SK-N-MC (cell line): Measurements from ENCODE around the gene AFF1.

Experiments
- EZH2 ChIP-seq: fragments of 200-600 bp; sonication (generic); IDR thresholded peaks from one replicate; pipeline ENCODE4 v1.6.1; 2017; ENCODE audit warnings: antibody characterized with exemption
- FOXP2 ChIP-seq: optimal IDR thresholded peaks from 2 replicates; pipeline ENCODE3; 2011; ENCODE audit warnings: mild to moderate bottlenecking, moderate library complexity; ENCODE audit not compliant: insufficient read depth; ENCODE audit errors: extremely low read length, control extremely low read depth
- POLR2AphosphoS5 ChIP-seq: IDR thresholded peaks from 2 replicates; pipeline ENCODE4 v1.6.1; 2012; ENCODE audit warnings: mild to moderate bottlenecking, low read depth, low read length, borderline replicate concordance

- TF ChIP-seq EZH2 = no peak
- TF ChIP-seq POLR2AphosphoS5 = no peak
- TF ChIP-seq FOXP2 = no peak
These were observed 94.5 kb downstream of the AFF1 start for GRCh38 chr4:87029356-87029755.
